HepG2 (cell line): ENCODE measurements around the gene C14orf119.

ENCODE experiments used
- CTCF ChIP-seq: sonication (generic); formaldehyde crosslinking; IDR thresholded peaks from 2 replicates; pipeline ENCODE4 v1.5.0; 2020; ENCODE audit warnings: mild to moderate bottlenecking, missing genetic modification reagents, moderate library complexity
- FOXK1 ChIP-seq: sonication (generic); formaldehyde crosslinking; IDR thresholded peaks from 2 replicates; pipeline ENCODE4 v1.4.0; 2020; ENCODE audit warnings: low read depth, missing genetic modification reagents, borderline replicate concordance
- FOXK2 ChIP-seq: fragments of 450-650 bp; IDR thresholded peaks from 2 replicates; pipeline ENCODE4 v1.6.1; 2016
- PHB2 ChIP-seq: fragments of 450-650 bp; IDR thresholded peaks from 2 replicates; pipeline ENCODE4 v1.6.1; 2018; ENCODE audit not compliant: partially characterized antibody
- RBM22 ChIP-seq: fragments of 200-400 bp; formaldehyde crosslinking; optimal IDR thresholded peaks from 2 replicates; pipeline ENCODE3; 2017; ENCODE audit warnings: mild to moderate bottlenecking, low read length, moderate library complexity
- SALL2 ChIP-seq: sonication (generic); formaldehyde crosslinking; IDR thresholded peaks from 2 replicates; pipeline ENCODE4 v1.8.1; 2023; ENCODE audit warnings: mild to moderate bottlenecking, missing genetic modification reagents, inconsistent platforms
- SRF ChIP-seq: IDR thresholded peaks from 2 replicates; pipeline ENCODE4 v1.6.1; 2011; ENCODE audit warnings: mild to moderate bottlenecking, low read depth, low read length, moderate library complexity
- ZNF274 ChIP-seq: sonication (generic); formaldehyde crosslinking; IDR thresholded peaks from 2 replicates; pipeline ENCODE4 v1.5.1; 2020; ENCODE audit warnings: mild to moderate bottlenecking, missing genetic modification reagents
- ZNF276 ChIP-seq: sonication (generic); formaldehyde crosslinking; IDR thresholded peaks from 2 replicates; pipeline ENCODE4 v1.4.0; 2020; ENCODE audit warnings: mild to moderate bottlenecking, low read depth, missing genetic modification reagents
- ZNF431 ChIP-seq: sonication (generic); formaldehyde crosslinking; IDR thresholded peaks from 2 replicates; pipeline ENCODE4 v1.9.0; 2022; ENCODE audit warnings: missing genetic modification reagents, low read depth, mild to moderate bottlenecking, borderline replicate concordance
- ZNF589 ChIP-seq: sonication (generic); formaldehyde crosslinking; conservative IDR thresholded peaks from 2 replicates; pipeline ENCODE4 v1.8.0; 2022; ENCODE audit warnings: mild to moderate bottlenecking, moderate library complexity, missing genetic modification reagents
- ZZZ3 ChIP-seq: sonication (generic); formaldehyde crosslinking; IDR thresholded peaks from 2 replicates; pipeline ENCODE4 v1.4.0; 2020; ENCODE audit warnings: missing genetic modification reagents, mild to moderate bottlenecking, borderline replicate concordance
- TF ChIP-seq, protein P1 (sequence below): sonication (generic); formaldehyde crosslinking; IDR thresholded peaks from 2 replicates; pipeline ENCODE4 v1.4.0; 2020; ENCODE audit warnings: missing genetic modification reagents

GRCh38 chr14:23053426-23053825 lies 41.9 kb upstream of the C14orf119 start:
- TF ChIP-seq ZNF431 (no peak), ZNF274 (CRISPR knock-in tag) (no peak; the same call in 1 of the 2 replicates), SALL2 (CRISPR knock-in tag) (no peak), ZNF276 (CRISPR knock-in tag) (no peak), SRF (no peak), FOXK1 (no peak), ZNF589 (CRISPR knock-in tag) (no peak; the same call in 1 of the 2 replicates), PHB2 (no peak), RBM22 (no peak), CTCF (CRISPR knock-in tag) (no peak), FOXK2 (no peak), ZZZ3 (no peak)
- TF ChIP-seq, protein P1, sequence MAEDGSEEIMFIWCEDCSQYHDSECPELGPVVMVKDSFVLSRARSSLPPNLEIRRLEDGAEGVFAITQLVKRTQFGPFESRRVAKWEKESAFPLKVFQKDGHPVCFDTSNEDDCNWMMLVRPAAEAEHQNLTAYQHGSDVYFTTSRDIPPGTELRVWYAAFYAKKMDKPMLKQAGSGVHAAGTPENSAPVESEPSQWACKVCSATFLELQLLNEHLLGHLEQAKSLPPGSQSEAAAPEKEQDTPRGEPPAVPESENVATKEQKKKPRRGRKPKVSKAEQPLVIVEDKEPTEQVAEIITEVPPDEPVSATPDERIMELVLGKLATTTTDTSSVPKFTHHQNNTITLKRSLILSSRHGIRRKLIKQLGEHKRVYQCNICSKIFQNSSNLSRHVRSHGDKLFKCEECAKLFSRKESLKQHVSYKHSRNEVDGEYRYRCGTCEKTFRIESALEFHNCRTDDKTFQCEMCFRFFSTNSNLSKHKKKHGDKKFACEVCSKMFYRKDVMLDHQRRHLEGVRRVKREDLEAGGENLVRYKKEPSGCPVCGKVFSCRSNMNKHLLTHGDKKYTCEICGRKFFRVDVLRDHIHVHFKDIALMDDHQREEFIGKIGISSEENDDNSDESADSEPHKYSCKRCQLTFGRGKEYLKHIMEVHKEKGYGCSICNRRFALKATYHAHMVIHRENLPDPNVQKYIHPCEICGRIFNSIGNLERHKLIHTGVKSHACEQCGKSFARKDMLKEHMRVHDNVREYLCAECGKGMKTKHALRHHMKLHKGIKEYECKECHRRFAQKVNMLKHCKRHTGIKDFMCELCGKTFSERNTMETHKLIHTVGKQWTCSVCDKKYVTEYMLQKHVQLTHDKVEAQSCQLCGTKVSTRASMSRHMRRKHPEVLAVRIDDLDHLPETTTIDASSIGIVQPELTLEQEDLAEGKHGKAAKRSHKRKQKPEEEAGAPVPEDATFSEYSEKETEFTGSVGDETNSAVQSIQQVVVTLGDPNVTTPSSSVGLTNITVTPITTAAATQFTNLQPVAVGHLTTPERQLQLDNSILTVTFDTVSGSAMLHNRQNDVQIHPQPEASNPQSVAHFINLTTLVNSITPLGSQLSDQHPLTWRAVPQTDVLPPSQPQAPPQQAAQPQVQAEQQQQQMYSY (CRISPR knock-in tag), result no peak
